Measurements from ENCODE around the gene GBF1. TPM values are rescaled to one million over a fixed set of nuclear protein-coding genes. Genes with fewer than 3 reads are reported as not detected.
A peak's percentile ranks its signal among the peaks of the same experiment; 100 is the strongest.

Gene GBF1
- total and polyA plus RNA-seq, 2 donors (not counting 1 experiment from before 2014, with no cell fraction given): 20.8 to 39.3 TPM

GRCh38 chr10:102418622-102419268 lies 173.4 kb downstream of the GBF1 start, which contains the start of gene PSD:
Gene PSD (minus strand): TSS chr10:102418785. CDS start chr10:102417038, 1,747 bp downstream.
- peak; percentile 29 for DNase-seq
- intact Hi-C loops (cut with micrococcal nuclease): no loop called here
- Mint-ChIP-seq H3K27me3 (peaks cover 33% of the 10 kb centered on the region), H3K27ac (peak within 1 kb of the TSS; percentile 59), H3K9me3 (ENCODE audit: insufficient read depth) (no peaks in the 10 kb centered on the region), H3K4me1 (peaks cover 38% of the 10 kb centered on the region), H3K4me3 (peak within 1 kb of the TSS; percentile 99)
- peak within 1 kb of the TSS in 4 of 5 experiments; percentile 34 to 92 (median 84) for H3K4me3 ChIP-seq (ENCODE audit: control extremely low read depth in 1 of 5, extremely low read depth in 1 of 5, insufficient read depth in 1 of 5, low read depth in 2 of 5, low read length in 4 of 5)
- ChIA-PET POLR2A (interaction anchor here (0.7 kb wide), 1 partner anchor 24 kb away, joined by 3 read pairs; no protein-coding TSS in a partner anchor), CTCF (no interaction called here)
- peaks cover 0 to 50% (median 30%) of the 10 kb centered on the region in 4 experiments for H3K27me3 ChIP-seq (replicated peaks in 1 of 4; ENCODE audit: control extremely low read depth in 1 of 4, control insufficient read depth in 3 of 4, insufficient read depth in 4 of 4, low read length in 3 of 4)
- H3K4me2 ChIP-seq (replicated peaks; ENCODE audit: low read depth, low read length, poor library complexity, severe bottlenecking): peak within 1 kb of the TSS; percentile 90
- ATAC-seq (ENCODE audit: low read depth): no peak
- H3K9ac ChIP-seq (ENCODE audit: low read length): peak within 1 kb of the TSS; percentile 77
- peaks cover 0 to 12% (median 0%) of the 10 kb centered on the region in 3 donors for H3K9me3 ChIP-seq (ENCODE audit: control extremely low read depth in 1 of 3, control insufficient read depth in 2 of 3, insufficient read depth in 1 of 3, low read length in 2 of 3)
- peak within 1 kb of the TSS; percentile 10 for H2AFZ ChIP-seq (ENCODE audit: insufficient read depth, low read depth, low read length, poor library complexity, severe bottlenecking)
- H3K4me1 ChIP-seq (ENCODE audit: control insufficient read depth in 2 of 2, insufficient read depth in 2 of 2, low read length in 2 of 2): peaks cover 32 to 34% of the 10 kb centered on the region in 2 donors
- no peak within 1 kb of the TSS for H3K27ac ChIP-seq (ENCODE audit: low read length in 2 of 2)
- peaks cover 0 to 8% of the 10 kb centered on the region in 2 experiments for H3K36me3 ChIP-seq (replicated peaks in 1 of 2; ENCODE audit: control extremely low read depth in 1 of 2, control insufficient read depth in 1 of 2, extremely low read depth in 1 of 2, insufficient read depth in 2 of 2, low read length in 1 of 2)
- H3K79me2 ChIP-seq (ENCODE audit: control insufficient read depth, insufficient read depth, low read length): no peaks in the 10 kb centered on the region
- no peak for TF ChIP-seq EZH2 (IDR thresholded peaks at IDR 0.05; ENCODE audit: borderline replicate concordance, insufficient read depth, low read depth, low read length, poor library complexity, severe bottlenecking)
- no peak for TF ChIP-seq CTCF (IDR thresholded peaks at IDR 0.05)
- WGBS (ENCODE audit: insufficient coverage): 10% methylated on average over 34 of the region's 45 CpGs
- H4K20me1 ChIP-seq (ENCODE audit: control insufficient read depth, insufficient read depth, low read length, poor library complexity, severe bottlenecking): peaks cover 15% of the 10 kb centered on the region
